ENCODE results near the gene SHISA6.

The SHISA6 gene

GRCh38 chr17:11511696-11512095 is 270.7 kb downstream of the SHISA6 start:
- DNase-seq (ENCODE audit: low spot score) (no peak), ATAC-seq (ENCODE audit: low read depth) (no peak)
- Histone ChIP-seq H3K4me3 (ENCODE audit: severe bottlenecking) (no peak overlapping the region), H3K27ac (ENCODE audit: poor library complexity, severe bottlenecking) (no peak overlapping the region), H3K36me3 (ENCODE audit: low read depth) (no peaks in the 10 kb centered on the region), H3K27me3 (ENCODE audit: insufficient read depth, poor library complexity, severe bottlenecking) (no peaks in the 10 kb centered on the region), H3K9me3 (ENCODE audit: severe bottlenecking) (no peaks in the 10 kb centered on the region), H3K4me1 (ENCODE audit: insufficient read depth, poor library complexity, severe bottlenecking) (no peaks in the 10 kb centered on the region)
- TF ChIP-seq CTCF (IDR thresholded peaks at IDR 0.05; ENCODE audit: poor library complexity, severe bottlenecking), result no peak

- Histone ChIP-seq H3K9me3 (ENCODE audit: severe bottlenecking) (no peaks in the 10 kb centered on the region), H3K4me3 (ENCODE audit: severe bottlenecking) (no peak overlapping the region), H3K36me3 (ENCODE audit: low read depth) (no peaks in the 10 kb centered on the region), H3K27me3 (ENCODE audit: insufficient read depth, poor library complexity, severe bottlenecking) (no peaks in the 10 kb centered on the region), H3K27ac (ENCODE audit: poor library complexity, severe bottlenecking) (no peak overlapping the region), H3K4me1 (ENCODE audit: insufficient read depth, poor library complexity, severe bottlenecking) (no peaks in the 10 kb centered on the region)
- DNase-seq (ENCODE audit: low spot score) (no peak), ATAC-seq (ENCODE audit: low read depth) (no peak)
- no peak for TF ChIP-seq CTCF (IDR thresholded peaks at IDR 0.05; ENCODE audit: poor library complexity, severe bottlenecking)
These were observed 273.6 kb downstream of the SHISA6 start for GRCh38 chr17:11514565-11514964.

GRCh38 chr17:11514981-11515680 is 274.1 kb downstream of the SHISA6 start:
- no peak for ATAC-seq (ENCODE audit: low read depth)
- no peak overlapping the region for H3K27ac ChIP-seq (ENCODE audit: poor library complexity, severe bottlenecking)
- H3K9me3 ChIP-seq (ENCODE audit: severe bottlenecking), result no peaks in the 10 kb centered on the region
- no peak for DNase-seq (ENCODE audit: low spot score)
- no peaks in the 10 kb centered on the region for H3K4me1 ChIP-seq (ENCODE audit: insufficient read depth, poor library complexity, severe bottlenecking)
- no peaks in the 10 kb centered on the region for H3K36me3 ChIP-seq (ENCODE audit: low read depth)
- no peak overlapping the region for H3K4me3 ChIP-seq (ENCODE audit: severe bottlenecking)
- TF ChIP-seq CTCF (IDR thresholded peaks at IDR 0.05; ENCODE audit: poor library complexity, severe bottlenecking), result no peak
- no peaks in the 10 kb centered on the region for H3K27me3 ChIP-seq (ENCODE audit: insufficient read depth, poor library complexity, severe bottlenecking)

- no peak overlapping the region for H3K4me3 ChIP-seq (ENCODE audit: severe bottlenecking)
- no peaks in the 10 kb centered on the region for H3K36me3 ChIP-seq (ENCODE audit: low read depth)
- DNase-seq (ENCODE audit: low spot score), result no peak
- no peaks in the 10 kb centered on the region for H3K27me3 ChIP-seq (ENCODE audit: insufficient read depth, poor library complexity, severe bottlenecking)
- no peaks in the 10 kb centered on the region for H3K4me1 ChIP-seq (ENCODE audit: insufficient read depth, poor library complexity, severe bottlenecking)
- H3K9me3 ChIP-seq (ENCODE audit: severe bottlenecking), result no peaks in the 10 kb centered on the region
- ATAC-seq (ENCODE audit: low read depth), result no peak
- H3K27ac ChIP-seq (ENCODE audit: poor library complexity, severe bottlenecking), result no peak overlapping the region
- no peak for TF ChIP-seq CTCF (IDR thresholded peaks at IDR 0.05; ENCODE audit: poor library complexity, severe bottlenecking)
These were observed 274.9 kb downstream of the SHISA6 start for GRCh38 chr17:11515901-11516300.

- Histone ChIP-seq H3K27me3 (ENCODE audit: insufficient read depth, poor library complexity, severe bottlenecking) (no peaks in the 10 kb centered on the region), H3K4me3 (ENCODE audit: severe bottlenecking) (no peak overlapping the region), H3K4me1 (ENCODE audit: insufficient read depth, poor library complexity, severe bottlenecking) (no peaks in the 10 kb centered on the region), H3K9me3 (ENCODE audit: severe bottlenecking) (no peaks in the 10 kb centered on the region), H3K36me3 (ENCODE audit: low read depth) (no peaks in the 10 kb centered on the region), H3K27ac (ENCODE audit: poor library complexity, severe bottlenecking) (no peak overlapping the region)
- no peak for ATAC-seq (ENCODE audit: low read depth)
- DNase-seq (ENCODE audit: low spot score), result no peak
- no peak for TF ChIP-seq CTCF (IDR thresholded peaks at IDR 0.05; ENCODE audit: poor library complexity, severe bottlenecking)
These were observed 294.2 kb downstream of the SHISA6 start for GRCh38 chr17:11535231-11535630.
